OCI-LY7 (cell line): Measurements from ENCODE around the gene VPS37C. TPM values are rescaled to one million over a fixed set of nuclear protein-coding genes. Genes with fewer than 3 reads are reported as not detected.

Source experiments
- BruUV-seq: library from RNA; stranded (reverse); fragments of 400-500 nt; replicated peaks from 2 replicates; lab custom pipeline; 2021; lab: Mats Ljungman, UMichigan
- CTCF ChIA-PET: fragments of 300-600 bp; sonication (Branson Sonifier 250); formaldehyde crosslinking; loops from one replicate; lab custom pipeline; 2022; ENCODE audit warnings: antibody characterized with exemption; ENCODE audit not compliant: unreplicated experiment; lab: Charles Lee
- POLR2A ChIA-PET: fragments of 300-600 bp; sonication (Branson Sonifier 250); formaldehyde crosslinking; loops from one replicate; lab custom pipeline; 2022; ENCODE audit warnings: antibody characterized with exemption; lab: Charles Lee
- DNase-seq: peaks from one replicate; pipeline ENCODE4 v3.0.0-alpha.2; 2015; ENCODE audit warnings: low spot score
- H2AFZ ChIP-seq: fragments of 200-600 bp; sonication (generic), shearing (Covaris generic); 2 replicates; pipeline ENCODE4 v1.6.1; 2014; ENCODE audit warnings: mild to moderate bottlenecking, antibody characterized with exemption, low read length, moderate library complexity
- H3K27ac ChIP-seq: fragments of 200-600 bp; sonication (generic); 2 replicates; pipeline ENCODE4 v1.5.1; 2014; ENCODE audit warnings: mixed run types, low read depth, mild to moderate bottlenecking, moderate library complexity, low read length, inconsistent platforms; ENCODE audit not compliant: poor library complexity, severe bottlenecking
- H3K36me3 ChIP-seq: fragments of 200-600 bp; sonication (generic); 2 replicates; pipeline ENCODE4 v1.6.1; 2014; ENCODE audit warnings: mild to moderate bottlenecking, antibody characterized with exemption, low read length, moderate library complexity, mixed read lengths; ENCODE audit not compliant: insufficient read depth
- H3K4me1 ChIP-seq: fragments of 200-600 bp; sonication (generic); 2 replicates; pipeline ENCODE4 v1.5.1; 2014; ENCODE audit warnings: mild to moderate bottlenecking, low read length; ENCODE audit not compliant: insufficient read depth, poor library complexity, severe bottlenecking
- H3K4me2 ChIP-seq: fragments of 200-600 bp; sonication (generic); 2 replicates; pipeline ENCODE4 v1.6.1; 2014; ENCODE audit warnings: mild to moderate bottlenecking, low read length
- H3K4me3 ChIP-seq: fragments of 200-600 bp; sonication (generic); 2 replicates; pipeline ENCODE4 v1.5.1; 2014; ENCODE audit warnings: mild to moderate bottlenecking, low read depth, low read length; ENCODE audit not compliant: poor library complexity, severe bottlenecking
- H3K79me2 ChIP-seq: fragments of 200-600 bp; sonication (generic); 2 replicates; pipeline ENCODE4 v1.6.1; 2016; ENCODE audit warnings: low read depth, mild to moderate bottlenecking, low read length, moderate library complexity, mixed read lengths; ENCODE audit not compliant: insufficient read depth
- H3K9me2 ChIP-seq: fragments of 200-600 bp; sonication (generic); 2 replicates; pipeline ENCODE4 v1.6.1; 2016; ENCODE audit warnings: mild to moderate bottlenecking, low read length, mixed read lengths; ENCODE audit not compliant: insufficient read depth
- H3K9me3 ChIP-seq: fragments of 200-600 bp; sonication (generic); 2 replicates; pipeline ENCODE4 v1.6.1; 2014; ENCODE audit warnings: mild to moderate bottlenecking, mixed run types, low read length, mixed read lengths
- H4K20me1 ChIP-seq: fragments of 200-600 bp; sonication (generic); 2 replicates; pipeline ENCODE4 v1.6.1; 2014; ENCODE audit warnings: mild to moderate bottlenecking, antibody characterized with exemption, low read length, moderate library complexity, mixed read lengths; ENCODE audit not compliant: insufficient read depth
- CTCF ChIP-seq: fragments of 200-600 bp; sonication (generic); conservative IDR thresholded peaks from 2 replicates; pipeline ENCODE4 v1.5.1; 2014; ENCODE audit warnings: mild to moderate bottlenecking, antibody characterized with exemption, low read length, moderate library complexity, mixed read lengths
- EZH2phosphoT487 ChIP-seq: fragments of 200-600 bp; sonication (generic); IDR thresholded peaks from 2 replicates; pipeline ENCODE4 v1.6.1; 2018; ENCODE audit warnings: low read depth, borderline replicate concordance, mild to moderate bottlenecking, mixed run types, antibody characterized with exemption, low read length, moderate library complexity, mixed read lengths
- intact Hi-C: fragments of 100-400 bp; cut with micrococcal nuclease; formaldehyde crosslinking; loops from one replicate; pipeline ENCODE4 v1.10.0; 2022; ENCODE audit not compliant: unreplicated experiment
- total RNA-seq, 2 experiments: library from RNA; depleted of rRNA in 1 of 2; stranded (reverse); fragments of >200 nt in 1 of 2; shearing (Covaris generic) in 1 of 2; gene quantifications; 2 replicates each; pipeline ENCODE4 v1.2.3, GENCODE V29; 2014 to 2022

Gene VPS37C
- total RNA-seq, 2 experiments from 2014 or later, result 10.3 to 12.8 TPM

- intact Hi-C loops, result no loop called here
- H3K4me1 ChIP-seq, result peaks cover under 1% of the 10 kb centered on the region
- ChIA-PET CTCF (no interaction called here), POLR2A (interaction anchor here (1.4 kb wide), 1 partner anchor 12 kb away, joined by 5 read pairs; no protein-coding TSS in a partner anchor)
- no peak overlapping the region for H2AFZ ChIP-seq
- H4K20me1 ChIP-seq, result no peaks in the 10 kb centered on the region
- no peak overlapping the region for H3K27ac ChIP-seq
- H3K4me3 ChIP-seq, result no peak overlapping the region
- no peaks in the 10 kb centered on the region for H3K79me2 ChIP-seq
- no peak overlapping the region for H3K4me2 ChIP-seq
- TF ChIP-seq CTCF (no peak), EZH2phosphoT487 (no peak)
- no peak for DNase-seq
- no peaks in the 10 kb centered on the region for H3K9me3 ChIP-seq
- H3K36me3 ChIP-seq, result no peaks in the 10 kb centered on the region
- BruUV-seq, result no TSS peak
- H3K9me2 ChIP-seq, result no peaks in the 10 kb centered on the region
Measured at GRCh38 chr11:61147271-61147670, 14.0 kb downstream of the VPS37C start.

DNA sequence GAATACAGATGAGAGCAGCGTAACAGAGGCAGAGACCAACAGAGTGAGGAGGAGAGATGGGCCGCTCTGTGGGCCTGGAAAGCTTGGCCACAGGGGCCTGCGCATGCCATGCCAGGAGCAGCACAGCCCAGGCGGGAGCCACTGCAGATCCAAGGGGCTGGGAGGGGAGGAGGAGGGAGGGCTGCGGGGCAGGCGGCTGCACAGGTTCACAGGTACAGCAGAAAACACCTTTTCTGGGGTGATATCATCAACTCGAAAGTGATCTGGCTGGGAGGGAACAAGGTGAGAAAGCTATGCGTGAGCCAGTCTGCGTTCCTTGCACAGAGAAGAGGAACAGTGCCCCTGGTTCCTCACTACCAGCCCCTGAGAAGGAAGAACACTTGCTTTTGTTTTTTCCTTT, 14.8 kb downstream of the VPS37C start:
- Histone ChIP-seq H3K36me3 (no peaks in the 10 kb centered on the region), H3K4me2 (no peak overlapping the region), H3K9me2 (no peaks in the 10 kb centered on the region), H3K79me2 (no peaks in the 10 kb centered on the region), H3K4me3 (no peak overlapping the region), H3K9me3 (no peaks in the 10 kb centered on the region), H3K4me1 (peaks cover 9% of the 10 kb centered on the region), H2AFZ (no peak overlapping the region), H4K20me1 (no peaks in the 10 kb centered on the region), H3K27ac (no peak overlapping the region)
- ChIA-PET CTCF (no interaction called here), POLR2A (no interaction called here)
- no peak for TF ChIP-seq EZH2phosphoT487
- no peak for TF ChIP-seq CTCF
- intact Hi-C loops, result no loop called here
- no TSS peak for BruUV-seq
- no peak for DNase-seq

DNA sequence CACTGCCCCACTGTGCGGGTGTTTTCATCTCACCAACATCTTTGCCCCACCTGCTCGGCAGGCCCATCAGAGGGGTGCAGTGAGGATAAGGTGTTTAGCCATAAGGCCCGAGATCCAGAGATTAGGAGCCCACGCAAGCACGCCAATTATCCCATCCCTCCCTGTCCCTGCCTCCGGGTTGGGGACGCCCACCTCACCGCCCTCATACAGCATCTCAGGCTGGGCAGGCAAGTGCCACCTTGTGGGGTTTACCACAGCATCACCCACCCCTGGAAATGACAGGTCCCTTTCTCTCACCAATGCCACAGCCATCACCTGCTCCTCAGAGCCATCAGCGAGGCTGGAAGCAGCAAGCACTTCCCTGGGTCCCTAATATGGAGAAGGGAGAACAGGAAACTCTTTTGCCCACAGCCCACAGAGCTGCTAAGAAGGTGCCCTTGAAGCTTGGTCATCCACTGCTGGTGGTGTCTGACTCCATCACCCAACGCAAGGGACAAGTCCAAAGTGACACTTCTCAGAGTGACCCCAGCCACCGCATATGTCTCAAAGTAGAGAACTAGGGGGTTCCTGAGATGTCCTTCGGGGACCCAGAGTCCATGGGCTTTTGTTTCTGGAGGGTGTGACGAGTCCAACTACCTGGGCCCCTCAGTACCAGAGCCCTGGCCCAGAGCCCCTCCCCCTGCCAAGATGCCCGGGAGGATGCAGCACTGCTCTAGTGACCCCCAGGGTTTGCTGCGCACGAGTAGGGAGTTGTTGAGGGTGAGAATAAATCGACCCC, 15.8 kb downstream of the VPS37C start:
- ChIA-PET CTCF (no interaction called here), POLR2A (no interaction called here)
- Histone ChIP-seq H2AFZ (no peak overlapping the region), H3K27ac (no peak overlapping the region), H3K9me3 (no peaks in the 10 kb centered on the region), H3K79me2 (no peaks in the 10 kb centered on the region), H4K20me1 (no peaks in the 10 kb centered on the region), H3K9me2 (no peaks in the 10 kb centered on the region), H3K4me1 (peaks cover 12% of the 10 kb centered on the region), H3K4me3 (no peak overlapping the region), H3K4me2 (no peak overlapping the region), H3K36me3 (no peaks in the 10 kb centered on the region)
- no TSS peak for BruUV-seq
- no peak for TF ChIP-seq CTCF
- TF ChIP-seq EZH2phosphoT487, result no peak
- intact Hi-C loops, result no loop called here
- DNase-seq, result no peak
